GM19328 (cell line): ENCODE results near the gene UBAP1L.
"Not testable (repeated sequence)": the region's sequence is repeated elsewhere in the genome, so short reads cannot be mapped to it uniquely, and the experiment has no call there.

Source experiments
- ATAC-seq: cut with Tn5 transposase; IDR thresholded peaks from one replicate; pipeline ENCODE4 v1.9.1; 2021; ENCODE audit warnings: mild to moderate bottlenecking, moderate library complexity; ENCODE audit not compliant: unreplicated experiment

Gene UBAP1L

GRCh38 chr15:65048241-65048640 lies 66.8 kb downstream of the UBAP1L start:
- ATAC-seq = no peak

GRCh38 chr15:65044724-65045481 lies 70.1 kb downstream of the UBAP1L start, which contains the start of gene SLC51B:
TSS of gene SLC51B (plus strand) at chr15:65045387. CDS start at chr15:65050005, 4,618 bp downstream.
- ATAC-seq = no peak

- not testable (repeated sequence) for ATAC-seq
Observed at GRCh38 chr15:65044218-65044617, 70.8 kb downstream of the UBAP1L start.

- no peak for ATAC-seq
Observed at GRCh38 chr15:65042776-65043327, 72.1 kb downstream of the UBAP1L start.
